Activated B cell treated with CpG ODN at 0.5 μM for 24 hours (primary cell): ENCODE measurements around the gene CADPS. TPM values are rescaled to one million over a fixed set of nuclear protein-coding genes. Genes with fewer than 3 reads are reported as not detected.

Experiments
- ATAC-seq: fragments of 200-7000 bp; cut with Tn5 transposase; one replicate; pipeline ENCODE4 v1.10.0; 2021; ENCODE audit warnings: low read depth, mild to moderate bottlenecking, moderate library complexity
- CTCF ChIA-PET: fragments of 350-600 bp; sonication (Branson Sonifier 250); formaldehyde crosslinking; loops from one replicate; lab custom pipeline; 2021; ENCODE audit warnings: antibody characterized with exemption; lab: Charles Lee
- POLR2A ChIA-PET: fragments of 350-600 bp; sonication (Branson Sonifier 250); formaldehyde crosslinking; loops from one replicate; lab custom pipeline; 2021; ENCODE audit warnings: antibody characterized with exemption; lab: Charles Lee
- DNase-seq: peaks from one replicate; pipeline ENCODE4 v3.0.0; 2022
- H3K27ac Mint-ChIP-seq: one replicate; pipeline ENCODE4 v1.8.0; 2020; ENCODE audit warnings: mixed read lengths
- H3K27me3 Mint-ChIP-seq: one replicate; pipeline ENCODE4 v1.8.0; 2021; ENCODE audit warnings: mixed read lengths
- H3K36me3 Mint-ChIP-seq: one replicate; pipeline ENCODE4 v1.8.0; 2021; ENCODE audit warnings: low read depth, mixed read lengths
- H3K4me1 Mint-ChIP-seq: one replicate; pipeline ENCODE4 v1.8.0; 2021; ENCODE audit warnings: mixed read lengths
- H3K4me3 Mint-ChIP-seq: one replicate; pipeline ENCODE4 v1.8.0; 2020; ENCODE audit warnings: mild to moderate bottlenecking, mixed read lengths
- H3K9me3 Mint-ChIP-seq: one replicate; pipeline ENCODE4 v1.8.0; 2020; ENCODE audit warnings: mixed read lengths
- CTCF ChIP-seq: fragments of 200-600 bp; IDR thresholded peaks from one replicate; pipeline ENCODE4 v1.8.0; 2022; ENCODE audit warnings: antibody characterized with exemption, mild to moderate bottlenecking
- intact Hi-C: fragments of 100-400 bp; cut with micrococcal nuclease; formaldehyde crosslinking; loops from one replicate; pipeline ENCODE4 v1.15.1; 2024
- total RNA-seq: library from RNA; stranded (reverse); gene quantifications from 2 replicates; pipeline ENCODE4 v1.2.3, GENCODE V29; 2022

CADPS gene
- total RNA-seq, 1 donor from 2014 or later = not detected

GRCh38 chr3:62534326-62534725, 340.9 kb downstream of the CADPS start:
- ChIA-PET CTCF (no interaction called here), POLR2A (no interaction called here)
- H3K9me3 Mint-ChIP-seq = no peaks in the 10 kb centered on the region
- H3K36me3 Mint-ChIP-seq = no peaks in the 10 kb centered on the region
- no peak overlapping the region for H3K27ac Mint-ChIP-seq
- intact Hi-C loops = no loop called here
- H3K27me3 Mint-ChIP-seq = no peaks in the 10 kb centered on the region
- ATAC-seq (no peak), DNase-seq (no peak)
- H3K4me1 Mint-ChIP-seq = no peaks in the 10 kb centered on the region
- TF ChIP-seq CTCF = no peak
- no peak overlapping the region for H3K4me3 Mint-ChIP-seq

DNA sequence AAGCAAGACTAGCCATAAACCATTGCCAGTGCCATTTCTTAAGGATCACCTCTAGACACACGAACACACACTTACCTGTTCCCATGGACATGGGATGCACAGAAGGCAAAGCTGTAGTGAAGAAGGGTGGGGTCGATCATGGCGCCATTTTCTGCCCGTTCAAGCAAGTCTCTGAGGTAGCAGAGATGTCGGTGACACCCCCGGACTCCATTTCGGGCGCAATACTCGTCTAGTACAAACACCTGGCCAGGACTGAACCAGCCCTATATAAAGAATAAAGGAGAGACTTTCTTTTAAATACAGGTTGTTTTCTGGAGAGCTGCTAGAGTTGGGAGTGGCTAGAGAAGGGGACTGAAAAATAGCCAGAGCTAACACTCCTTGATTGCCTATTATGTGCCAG, 342.4 kb downstream of the CADPS start:
- intact Hi-C loops = no loop called here
- no peak overlapping the region for H3K27ac Mint-ChIP-seq
- H3K9me3 Mint-ChIP-seq = no peaks in the 10 kb centered on the region
- TF ChIP-seq CTCF = no peak
- ChIA-PET POLR2A (no interaction called here), CTCF (no interaction called here)
- H3K27me3 Mint-ChIP-seq = no peaks in the 10 kb centered on the region
- ATAC-seq (no peak), DNase-seq (no peak)
- H3K4me1 Mint-ChIP-seq = no peaks in the 10 kb centered on the region
- no peak overlapping the region for H3K4me3 Mint-ChIP-seq
- H3K36me3 Mint-ChIP-seq = no peaks in the 10 kb centered on the region

- TF ChIP-seq CTCF = no peak
- Mint-ChIP-seq H3K27me3 (no peaks in the 10 kb centered on the region), H3K36me3 (no peaks in the 10 kb centered on the region), H3K4me3 (no peak overlapping the region), H3K4me1 (no peaks in the 10 kb centered on the region), H3K9me3 (no peaks in the 10 kb centered on the region), H3K27ac (no peak overlapping the region)
- ChIA-PET CTCF (no interaction called here), POLR2A (no interaction called here)
- ATAC-seq = no peak
- intact Hi-C loops = no loop called here
- no peak for DNase-seq
Observed at GRCh38 chr3:62531981-62532380, 343.2 kb downstream of the CADPS start.

DNA sequence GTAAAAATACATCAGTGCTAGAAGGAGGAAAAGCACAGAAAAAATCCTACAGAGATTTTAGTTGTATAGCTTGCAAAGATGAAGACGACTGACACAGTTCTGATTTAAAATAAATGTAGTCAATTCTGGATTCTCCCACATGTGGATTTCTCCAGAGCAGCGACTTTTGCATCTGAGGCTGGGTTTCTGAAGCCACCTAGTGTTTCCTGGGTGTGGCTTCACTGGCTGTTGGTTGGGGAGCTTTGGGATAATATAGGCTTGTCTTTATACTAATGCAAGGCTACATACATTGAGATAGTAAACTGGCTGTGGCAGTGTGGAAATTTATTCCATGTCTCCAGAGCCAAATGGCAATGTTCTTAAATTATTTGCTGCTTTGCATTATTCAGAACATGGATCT, 343.7 kb downstream of the CADPS start:
- Mint-ChIP-seq H3K36me3 (no peaks in the 10 kb centered on the region), H3K9me3 (no peaks in the 10 kb centered on the region), H3K4me3 (no peak overlapping the region), H3K27me3 (no peaks in the 10 kb centered on the region), H3K27ac (no peak overlapping the region), H3K4me1 (no peaks in the 10 kb centered on the region)
- no peak for TF ChIP-seq CTCF
- intact Hi-C loops = no loop called here
- no peak for ATAC-seq
- ChIA-PET POLR2A (no interaction called here), CTCF (no interaction called here)
- DNase-seq = no peak

GRCh38 chr3:62529230-62529629, 346.0 kb downstream of the CADPS start:
- intact Hi-C loops = no loop called here
- POLR2A ChIA-PET = no interaction called here
- Mint-ChIP-seq H3K27me3 (no peaks in the 10 kb centered on the region), H3K4me1 (no peaks in the 10 kb centered on the region), H3K9me3 (no peaks in the 10 kb centered on the region), H3K36me3 (no peaks in the 10 kb centered on the region), H3K4me3 (no peak overlapping the region), H3K27ac (no peak overlapping the region)
- CTCF ChIA-PET = no interaction called here
- ATAC-seq (no peak), DNase-seq (no peak)
- TF ChIP-seq CTCF = no peak
